PC-9 (cell line): ENCODE results near the gene CNTNAP2.

Experiments
- CTCF ChIP-seq: fragments of 200-600 bp; sonication (generic); conservative IDR thresholded peaks from 2 replicates; pipeline ENCODE4 v1.6.1; 2017; ENCODE audit warnings: mixed run types, antibody characterized with exemption, mild to moderate bottlenecking, moderate library complexity
- EZH2 ChIP-seq: fragments of 200-600 bp; sonication (generic); IDR thresholded peaks from 2 replicates; pipeline ENCODE4 v1.8.0; 2017; ENCODE audit warnings: antibody characterized with exemption, low read depth

DNA sequence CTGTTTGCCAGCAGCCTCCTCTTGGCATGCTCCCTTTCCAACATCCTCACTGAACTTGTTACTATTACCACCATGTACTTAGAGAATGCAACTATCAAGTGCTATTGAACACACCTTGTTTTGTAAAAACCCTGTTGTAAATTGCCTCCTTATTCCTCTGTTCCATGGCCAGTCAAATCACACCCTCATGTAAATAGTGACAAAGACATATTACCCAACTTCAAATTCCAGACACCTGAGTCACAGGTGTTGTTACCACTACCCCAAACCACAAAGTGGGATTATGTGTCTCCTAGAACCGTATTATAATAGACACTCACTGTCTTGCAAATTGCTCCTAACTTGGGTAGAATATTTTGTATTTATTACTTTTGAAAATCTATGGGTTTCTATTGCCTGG, 2210.8 kb downstream of the CNTNAP2 start:
- no peak for TF ChIP-seq CTCF
- no peak for TF ChIP-seq EZH2
